ENCODE measurements around the gene RNF144A. TPM values are rescaled to one million over a fixed set of nuclear protein-coding genes. Genes with fewer than 3 reads are reported as not detected.

RNF144A gene
- total and polyA plus RNA-seq, 2 of the 13 experiments (the other 11 are each of a cell fraction or from before 2014, with no cell fraction given) = 13.9 to 16.5 TPM

- TF ChIP-seq ZNF142 (CRISPR knock-in tag; IDR thresholded peaks at IDR 0.05) (peak; percentile 59; the same call in 1 of the 2 replicates), NFKBIZ (CRISPR knock-in tag; IDR thresholded peaks at IDR 0.05) (peak; percentile 92; the same call in 1 of the 2 replicates), NCOR1 (IDR thresholded peaks at IDR 0.05; ENCODE audit: borderline replicate concordance, low read length) (peak; percentile 67; the same call in 1 of the 2 replicates), DMTF1 (CRISPR knock-in tag; IDR thresholded peaks at IDR 0.05) (no peak), SMAD9 (CRISPR knock-in tag; IDR thresholded peaks at IDR 0.05) (no peak), HOMEZ (CRISPR knock-in tag; IDR thresholded peaks at IDR 0.05; ENCODE audit: low read depth) (peak; percentile 79), THRA (CRISPR knock-in tag; IDR thresholded peaks at IDR 0.05; ENCODE audit: borderline replicate concordance) (peak; percentile 84), ZNF678 (CRISPR knock-in tag; IDR thresholded peaks at IDR 0.05) (no peak), MTA3 (CRISPR knock-in tag; IDR thresholded peaks at IDR 0.05) (no peak), IKZF4 (CRISPR knock-in tag; IDR thresholded peaks at IDR 0.05; ENCODE audit: borderline replicate concordance, low read depth, not compliant biosample characterization) (no peak), TARDBP (CRISPR knock-in tag; IDR thresholded peaks at IDR 0.05) (peak; percentile 87), KMT2A (CRISPR knock-in tag; IDR thresholded peaks at IDR 0.05) (peak; percentile 72), SALL2 (CRISPR knock-in tag; IDR thresholded peaks at IDR 0.05) (peak; percentile 69; the same call in 1 of the 2 replicates), MAZ (IDR thresholded peaks at IDR 0.05; ENCODE audit: borderline replicate concordance, low read depth, low read length) (no peak), MAZ (CRISPR knock-in tag; IDR thresholded peaks at IDR 0.05; ENCODE audit: low read depth) (peak; percentile 87), MXD3 (CRISPR knock-in tag; IDR thresholded peaks at IDR 0.05) (peak; percentile 76)
Observed at GRCh38 chr2:7031547-7032245, 114.5 kb downstream of the RNF144A start (continued).

Measured in HepG2 (cell line).